ENCODE measurements around the gene PKP4. TPM values are rescaled to one million over a fixed set of nuclear protein-coding genes. Genes with fewer than 3 reads are reported as not detected.

The PKP4 gene
- total RNA-seq, 1 donor from 2014 or later = 149 TPM

Other genes starting within 250 kb of the PKP4 start
- 4.9 and 16.0 TPM in 2 replicates for gene CCDC148, start 199 bp upstream of the PKP4 start, total RNA-seq

Data from renal cortical epithelial cell (primary cell).